ENCODE measurements around the gene ZNF385B.
"Not testable (repeated sequence)": the region's sequence is repeated elsewhere in the genome, so short reads cannot be mapped to it uniquely, and the experiment has no call there.

Gene ZNF385B

GRCh38 chr2:179805001-179805400 is 56.4 kb downstream of the ZNF385B start:
- no peak for DNase-seq (ENCODE audit: low read depth in 2 of 3, low spot score in 1 of 3)

- DNase-seq (ENCODE audit: low read depth in 2 of 3, low spot score in 1 of 3) = no peak
Measured at GRCh38 chr2:179804206-179804605, 57.2 kb downstream of the ZNF385B start.

- DNase-seq (ENCODE audit: low read depth in 2 of 3, low spot score in 1 of 3) = no peak
Measured at GRCh38 chr2:179802051-179802882, 59.1 kb downstream of the ZNF385B start.

GRCh38 chr2:179800776-179801175 is 60.6 kb downstream of the ZNF385B start:
- DNase-seq (ENCODE audit: low read depth in 2 of 3, low spot score in 1 of 3) = no peak

GRCh38 chr2:179796213-179797007 is 65.0 kb downstream of the ZNF385B start:
- no peak for DNase-seq (ENCODE audit: low read depth in 2 of 3, low spot score in 1 of 3)

GRCh38 chr2:179793902-179794301 is 67.5 kb downstream of the ZNF385B start:
- DNase-seq (ENCODE audit: low read depth in 2 of 3, low spot score in 1 of 3) = no peak

GRCh38 chr2:179793238-179793637 is 68.2 kb downstream of the ZNF385B start:
- DNase-seq (ENCODE audit: low read depth in 2 of 3, low spot score in 1 of 3) = no peak

- no peak for DNase-seq (ENCODE audit: low read depth in 2 of 3, low spot score in 1 of 3)
Measured at GRCh38 chr2:179790235-179791217, 70.9 kb downstream of the ZNF385B start.

GRCh38 chr2:179788104-179788503 is 73.3 kb downstream of the ZNF385B start:
- no peak for DNase-seq (ENCODE audit: low read depth in 2 of 3, low spot score in 1 of 3)

GRCh38 chr2:179787601-179788000 is 73.8 kb downstream of the ZNF385B start:
- no peak for DNase-seq (ENCODE audit: low read depth in 2 of 3, low spot score in 1 of 3)

GRCh38 chr2:179785902-179786301 is 75.5 kb downstream of the ZNF385B start:
- no peak for DNase-seq (ENCODE audit: low read depth in 2 of 3, low spot score in 1 of 3)

- DNase-seq (ENCODE audit: low read depth in 2 of 3, low spot score in 1 of 3) = not testable (repeated sequence)
Measured at GRCh38 chr2:179782346-179782745, 79.1 kb downstream of the ZNF385B start.

- DNase-seq (ENCODE audit: low read depth in 2 of 3, low spot score in 1 of 3) = no peak
Measured at GRCh38 chr2:179773986-179774385, 87.4 kb downstream of the ZNF385B start.

- no peak for DNase-seq (ENCODE audit: low read depth in 2 of 3, low spot score in 1 of 3)
Measured at GRCh38 chr2:179772346-179772745, 89.1 kb downstream of the ZNF385B start.

- no peak for DNase-seq (ENCODE audit: low read depth in 2 of 3, low spot score in 1 of 3)
Measured at GRCh38 chr2:179771791-179772190, 89.6 kb downstream of the ZNF385B start.

- no peak for DNase-seq (ENCODE audit: low read depth in 2 of 3, low spot score in 1 of 3)
Measured at GRCh38 chr2:179770029-179770428, 91.4 kb downstream of the ZNF385B start.

- no peak for DNase-seq (ENCODE audit: low read depth in 2 of 3, low spot score in 1 of 3)
Measured at GRCh38 chr2:179769323-179769722, 92.1 kb downstream of the ZNF385B start.

- no peak for DNase-seq (ENCODE audit: low read depth in 2 of 3, low spot score in 1 of 3)
Measured at GRCh38 chr2:179768765-179769164, 92.6 kb downstream of the ZNF385B start.

- no peak for DNase-seq (ENCODE audit: low read depth in 2 of 3, low spot score in 1 of 3)
Measured at GRCh38 chr2:179765666-179766065, 95.7 kb downstream of the ZNF385B start.

- no peak for DNase-seq (ENCODE audit: low read depth in 2 of 3, low spot score in 1 of 3)
Measured at GRCh38 chr2:179764710-179765109, 96.7 kb downstream of the ZNF385B start.

GRCh38 chr2:179758636-179759035 is 102.8 kb downstream of the ZNF385B start:
- no peak for DNase-seq (ENCODE audit: low read depth in 2 of 3, low spot score in 1 of 3)
